ENCODE measurements around the gene RASEF.

Gene RASEF

DNA sequence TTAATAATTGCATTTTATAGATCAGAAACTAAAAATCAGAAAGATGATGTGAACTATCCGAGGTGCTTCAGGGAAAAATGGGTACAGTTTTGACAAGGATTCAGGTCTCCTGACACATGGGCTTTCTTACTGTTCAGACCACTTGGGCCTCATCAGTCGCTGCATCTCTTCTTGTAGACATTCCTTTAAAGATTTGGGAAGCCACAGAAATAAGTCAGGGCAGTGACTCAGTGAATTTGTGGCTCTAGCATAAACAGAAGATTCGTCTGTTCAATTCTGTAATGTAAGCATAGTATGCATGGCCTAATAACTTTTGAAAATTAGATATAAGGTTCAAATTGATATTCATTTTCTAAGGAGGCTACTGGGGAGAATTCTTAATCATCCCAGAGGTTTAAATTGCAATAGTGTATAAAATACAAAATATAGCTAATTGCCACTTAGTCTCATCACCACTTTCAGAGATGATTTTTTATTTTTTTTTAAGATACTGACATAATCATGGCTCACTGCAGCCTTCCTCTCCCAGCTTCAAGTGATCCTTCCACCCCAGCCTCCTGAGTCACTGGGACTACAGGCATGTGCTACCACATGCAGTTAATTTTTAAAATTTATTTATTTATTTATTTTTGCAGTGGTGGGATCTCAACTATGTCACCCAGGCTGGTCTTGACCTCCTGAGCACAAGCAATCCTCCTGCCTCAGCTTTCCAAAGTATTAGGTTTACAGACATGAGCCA, 48.9 kb downstream of the RASEF start:
- H3K79me2 ChIP-seq (ENCODE audit: insufficient read depth, low read depth), result no peaks in the 10 kb centered on the region
- no peaks in the 10 kb centered on the region for H3K4me1 ChIP-seq (ENCODE audit: low read depth, poor library complexity, severe bottlenecking)
- H3K4me3 ChIP-seq (IDR thresholded peaks at IDR 0.05; ENCODE audit: insufficient read depth, low read depth, low read length), result no peak overlapping the region
- no peak overlapping the region for H3K4me2 ChIP-seq
- no peak overlapping the region for H3K9ac ChIP-seq
- no peaks in the 10 kb centered on the region for H4K20me1 ChIP-seq (ENCODE audit: insufficient read depth)
- H3K27me3 ChIP-seq (ENCODE audit: insufficient read depth, low read depth), result no peaks in the 10 kb centered on the region
- no peak for TF ChIP-seq CTCF (conservative IDR thresholded peaks at IDR 0.05; ENCODE audit: low read depth, low read length)
- no peak overlapping the region for H2AFZ ChIP-seq (ENCODE audit: low read depth)
- no peak overlapping the region for H3K27ac ChIP-seq
- H3K36me3 ChIP-seq (ENCODE audit: insufficient read depth), result no peaks in the 10 kb centered on the region

GRCh38 chr9:83012922-83013838, 49.8 kb downstream of the RASEF start:
- H3K27ac ChIP-seq, result no peak overlapping the region
- no peaks in the 10 kb centered on the region for H3K4me1 ChIP-seq (ENCODE audit: low read depth, poor library complexity, severe bottlenecking)
- no peak overlapping the region for H2AFZ ChIP-seq (ENCODE audit: low read depth)
- no peak for TF ChIP-seq CTCF (conservative IDR thresholded peaks at IDR 0.05; ENCODE audit: low read depth, low read length)
- H3K4me3 ChIP-seq (IDR thresholded peaks at IDR 0.05; ENCODE audit: insufficient read depth, low read depth, low read length), result no peak overlapping the region
- H4K20me1 ChIP-seq (ENCODE audit: insufficient read depth), result no peaks in the 10 kb centered on the region
- H3K79me2 ChIP-seq (ENCODE audit: insufficient read depth, low read depth), result no peaks in the 10 kb centered on the region
- H3K9ac ChIP-seq, result no peak overlapping the region
- no peaks in the 10 kb centered on the region for H3K36me3 ChIP-seq (ENCODE audit: insufficient read depth)
- H3K27me3 ChIP-seq (ENCODE audit: insufficient read depth, low read depth), result no peaks in the 10 kb centered on the region
- no peak overlapping the region for H3K4me2 ChIP-seq

DNA sequence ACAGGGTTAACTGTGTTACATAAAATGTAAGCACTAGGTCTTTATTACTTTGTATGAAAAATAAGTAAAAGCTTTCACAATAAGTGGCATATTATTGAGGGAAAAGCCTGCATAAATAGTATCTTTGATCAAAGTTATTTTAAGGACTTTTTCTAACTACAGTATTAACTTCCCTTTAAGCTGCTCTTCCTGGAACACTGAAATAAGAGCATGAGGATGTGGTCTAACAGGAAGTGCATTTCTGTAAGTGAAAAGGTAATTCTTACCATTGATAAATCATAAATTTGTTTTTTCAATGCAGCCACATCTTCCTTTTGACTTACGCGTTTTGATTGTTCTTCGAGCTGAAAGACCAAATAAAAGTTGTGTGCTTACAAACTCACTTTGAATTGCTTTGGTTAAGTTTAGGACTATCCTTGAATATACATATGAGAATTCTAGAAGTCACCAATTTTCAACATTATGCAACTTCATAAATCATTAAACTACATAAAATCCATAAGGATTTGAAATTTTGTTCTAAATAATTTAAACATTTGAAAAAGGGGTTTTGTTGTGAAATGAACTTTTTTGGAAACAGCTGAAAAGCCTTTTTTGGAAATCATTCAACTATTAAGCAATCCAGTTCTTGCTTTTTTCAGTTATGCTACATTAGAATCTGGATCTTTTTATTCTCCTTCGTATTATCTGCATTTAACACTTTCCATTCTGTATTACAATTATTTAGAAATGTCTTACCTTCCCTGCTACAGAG, 50.6 kb downstream of the RASEF start:
- no peaks in the 10 kb centered on the region for H3K4me1 ChIP-seq (ENCODE audit: low read depth, poor library complexity, severe bottlenecking)
- H4K20me1 ChIP-seq (ENCODE audit: insufficient read depth), result no peaks in the 10 kb centered on the region
- H3K4me3 ChIP-seq (IDR thresholded peaks at IDR 0.05; ENCODE audit: insufficient read depth, low read depth, low read length), result no peak overlapping the region
- no peaks in the 10 kb centered on the region for H3K36me3 ChIP-seq (ENCODE audit: insufficient read depth)
- H3K9ac ChIP-seq, result no peak overlapping the region
- no peaks in the 10 kb centered on the region for H3K79me2 ChIP-seq (ENCODE audit: insufficient read depth, low read depth)
- no peak overlapping the region for H3K27ac ChIP-seq
- H3K27me3 ChIP-seq (ENCODE audit: insufficient read depth, low read depth), result no peaks in the 10 kb centered on the region
- no peak overlapping the region for H3K4me2 ChIP-seq
- H2AFZ ChIP-seq (ENCODE audit: low read depth), result no peak overlapping the region
- no peak for TF ChIP-seq CTCF (conservative IDR thresholded peaks at IDR 0.05; ENCODE audit: low read depth, low read length)

GRCh38 chr9:83011611-83012010, 51.3 kb downstream of the RASEF start:
- no peaks in the 10 kb centered on the region for H3K4me1 ChIP-seq (ENCODE audit: low read depth, poor library complexity, severe bottlenecking)
- no peaks in the 10 kb centered on the region for H4K20me1 ChIP-seq (ENCODE audit: insufficient read depth)
- H3K79me2 ChIP-seq (ENCODE audit: insufficient read depth, low read depth), result no peaks in the 10 kb centered on the region
- no peak overlapping the region for H3K4me2 ChIP-seq
- no peak overlapping the region for H3K27ac ChIP-seq
- H2AFZ ChIP-seq (ENCODE audit: low read depth), result no peak overlapping the region
- no peaks in the 10 kb centered on the region for H3K36me3 ChIP-seq (ENCODE audit: insufficient read depth)
- H3K9ac ChIP-seq, result no peak overlapping the region
- H3K27me3 ChIP-seq (ENCODE audit: insufficient read depth, low read depth), result no peaks in the 10 kb centered on the region
- TF ChIP-seq CTCF (conservative IDR thresholded peaks at IDR 0.05; ENCODE audit: low read depth, low read length), result no peak
- no peak overlapping the region for H3K4me3 ChIP-seq (IDR thresholded peaks at IDR 0.05; ENCODE audit: insufficient read depth, low read depth, low read length)
